ACC112 (cell line): Measurements from ENCODE around the gene TYRP1.

Experiments used
- H2AFZ ChIP-seq: fragments of 200-600 bp; sonication (generic); one replicate; pipeline ENCODE4 v1.6.0; 2017; ENCODE audit warnings: antibody characterized with exemption, low read length; ENCODE audit not compliant: unreplicated experiment
- H3K27ac ChIP-seq: fragments of 200-600 bp; sonication (generic); 2 replicates; pipeline ENCODE4 v1.5.1; 2014; ENCODE audit warnings: low read depth, mild to moderate bottlenecking, antibody characterized with exemption, low read length, moderate library complexity
- H3K27me3 ChIP-seq: fragments of 200-600 bp; sonication (generic); 2 replicates; pipeline ENCODE4 v1.6.1; 2014; ENCODE audit warnings: mild to moderate bottlenecking, antibody characterized with exemption, low read length, moderate library complexity, mixed read lengths; ENCODE audit not compliant: insufficient read depth
- H3K36me3 ChIP-seq: fragments of 200-600 bp; sonication (generic); 2 replicates; pipeline ENCODE4 v1.6.1; 2016; ENCODE audit warnings: mild to moderate bottlenecking, antibody characterized with exemption, low read length, moderate library complexity, mixed read lengths; ENCODE audit not compliant: insufficient read depth
- H3K4me1 ChIP-seq: fragments of 200-600 bp; sonication (generic); one replicate; pipeline ENCODE4 v1.6.1; 2016; ENCODE audit warnings: low read length, mixed read lengths; ENCODE audit not compliant: insufficient read depth, unreplicated experiment, control insufficient read depth
- H3K4me3 ChIP-seq: fragments of 200-600 bp; sonication (generic); 2 replicates; pipeline ENCODE4 v1.5.1; 2014; ENCODE audit warnings: mild to moderate bottlenecking, low read depth, low read length
- H3K79me2 ChIP-seq: fragments of 200-600 bp; sonication (generic); one replicate; pipeline ENCODE4 v1.6.0; 2016; ENCODE audit warnings: low read length; ENCODE audit not compliant: control insufficient read depth, unreplicated experiment, insufficient read depth

The TYRP1 gene

DNA sequence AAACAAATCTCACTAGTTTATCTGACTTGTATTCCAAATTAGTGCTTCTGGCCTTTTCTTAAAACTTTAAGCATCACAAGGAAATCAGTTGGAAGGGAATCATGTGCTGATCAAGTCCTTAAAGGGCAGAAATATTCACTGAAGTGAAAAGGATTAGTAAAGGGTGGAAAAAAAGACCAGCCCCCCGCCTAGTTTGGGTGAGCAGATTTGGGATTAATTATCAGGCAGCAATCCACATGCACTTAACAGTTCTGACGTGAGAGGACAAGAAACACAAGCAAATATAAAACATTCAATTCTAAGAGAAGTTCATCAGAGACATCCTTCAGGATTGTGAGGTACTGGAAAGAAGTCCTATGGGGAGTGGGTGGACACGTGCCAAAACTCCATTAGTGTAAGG is at the start of gene TYRP1:
TYRP1 (plus strand) TSS at position 245 of the 400 bp plus-strand sequence. CDS start 612 bp downstream, outside the sequence.
- H3K4me1 ChIP-seq: no peaks in the 10 kb centered on the region
- no peaks in the 10 kb centered on the region for H3K79me2 ChIP-seq
- H3K27me3 ChIP-seq: no peaks in the 10 kb centered on the region
- no peak within 1 kb of the TSS for H2AFZ ChIP-seq
- H3K4me3 ChIP-seq: no peak within 1 kb of the TSS
- no peak within 1 kb of the TSS for H3K27ac ChIP-seq
- H3K36me3 ChIP-seq: no peaks in the 10 kb centered on the region

DNA sequence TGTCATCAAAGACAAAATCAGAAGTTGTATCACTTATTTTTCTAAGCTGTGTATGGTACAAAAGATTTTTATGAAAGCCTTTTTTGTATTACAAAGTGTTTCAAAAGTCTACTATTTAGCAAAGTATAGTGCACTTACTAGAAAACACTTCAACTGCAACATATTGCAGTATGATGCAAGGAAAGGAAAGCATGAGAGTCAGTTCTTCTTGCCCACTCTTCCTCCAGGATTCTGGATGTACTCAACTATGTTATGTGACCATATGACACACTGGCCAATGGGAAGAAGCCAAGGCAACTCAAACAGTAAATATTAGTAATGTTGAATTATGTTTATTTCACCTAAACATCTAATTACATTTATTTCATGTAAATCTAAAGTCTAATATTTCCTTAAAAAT is 49.5 kb upstream of the TYRP1 start:
- H3K4me3 ChIP-seq: no peak overlapping the region
- no peaks in the 10 kb centered on the region for H3K4me1 ChIP-seq
- H3K27ac ChIP-seq: no peak overlapping the region
- no peaks in the 10 kb centered on the region for H3K36me3 ChIP-seq
- no peak overlapping the region for H2AFZ ChIP-seq
- H3K27me3 ChIP-seq: peaks cover 5% of the 10 kb centered on the region; the same call in 1 of the 2 replicates
- no peaks in the 10 kb centered on the region for H3K79me2 ChIP-seq

DNA sequence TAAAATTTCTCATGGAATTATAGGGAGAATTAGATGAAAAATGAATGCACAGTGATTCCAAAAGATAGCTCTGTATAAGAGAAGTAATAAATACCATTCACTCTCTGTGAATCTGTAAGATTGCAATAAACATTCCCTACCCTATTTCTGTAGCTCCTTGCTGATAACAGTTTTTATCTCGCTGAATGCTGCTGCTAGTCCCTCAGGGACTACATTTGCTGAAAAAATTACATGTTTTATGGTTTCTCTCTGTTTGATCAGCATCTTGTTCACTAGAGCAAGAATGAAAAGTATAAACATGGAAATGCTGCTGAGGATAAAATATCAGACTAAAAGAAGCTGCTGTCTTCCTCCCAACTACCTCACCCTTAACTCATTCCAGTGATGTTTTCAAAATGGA is 44.3 kb upstream of the TYRP1 start:
- H3K4me1 ChIP-seq: no peaks in the 10 kb centered on the region
- H3K36me3 ChIP-seq: no peaks in the 10 kb centered on the region
- no peaks in the 10 kb centered on the region for H3K27me3 ChIP-seq
- no peak overlapping the region for H3K4me3 ChIP-seq
- no peak overlapping the region for H3K27ac ChIP-seq
- no peaks in the 10 kb centered on the region for H3K79me2 ChIP-seq
- no peak overlapping the region for H2AFZ ChIP-seq

GRCh38 chr9:12651125-12651524 is 42.1 kb upstream of the TYRP1 start:
- Histone ChIP-seq H3K4me1 (no peaks in the 10 kb centered on the region), H2AFZ (no peak overlapping the region), H3K27ac (no peak overlapping the region), H3K79me2 (no peaks in the 10 kb centered on the region), H3K4me3 (no peak overlapping the region), H3K36me3 (no peaks in the 10 kb centered on the region), H3K27me3 (no peaks in the 10 kb centered on the region)

GRCh38 chr9:12652973-12653372 is 40.2 kb upstream of the TYRP1 start:
- Histone ChIP-seq H2AFZ (no peak overlapping the region), H3K4me1 (no peaks in the 10 kb centered on the region), H3K79me2 (no peaks in the 10 kb centered on the region), H3K27ac (no peak overlapping the region), H3K27me3 (no peaks in the 10 kb centered on the region), H3K4me3 (no peak overlapping the region), H3K36me3 (no peaks in the 10 kb centered on the region)

DNA sequence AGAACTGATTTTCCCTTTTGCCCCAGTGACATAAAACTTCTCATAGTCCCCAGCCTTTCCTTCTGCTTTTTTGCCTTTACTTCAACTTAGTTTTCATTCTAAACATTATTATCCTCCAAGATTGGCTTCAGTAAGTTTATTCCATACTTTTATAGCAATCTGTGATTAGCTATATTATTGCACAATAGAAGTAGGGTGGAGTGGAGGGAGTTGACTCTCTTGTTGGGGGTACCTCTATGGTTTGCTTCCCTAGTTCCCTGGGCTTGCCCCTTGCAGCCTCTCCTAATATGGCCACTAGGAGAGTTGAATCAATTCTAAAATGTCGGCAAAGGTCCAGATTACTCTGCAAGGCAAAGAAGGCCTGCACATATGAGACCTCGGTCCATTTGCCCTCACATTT is 36.4 kb upstream of the TYRP1 start:
- Histone ChIP-seq H3K27ac (no peak overlapping the region), H3K27me3 (no peaks in the 10 kb centered on the region), H3K79me2 (no peaks in the 10 kb centered on the region), H3K36me3 (no peaks in the 10 kb centered on the region), H3K4me1 (no peaks in the 10 kb centered on the region), H2AFZ (no peak overlapping the region), H3K4me3 (no peak overlapping the region)

GRCh38 chr9:12657233-12657632 is 36.0 kb upstream of the TYRP1 start:
- no peaks in the 10 kb centered on the region for H3K36me3 ChIP-seq
- no peaks in the 10 kb centered on the region for H3K4me1 ChIP-seq
- no peaks in the 10 kb centered on the region for H3K27me3 ChIP-seq
- H3K4me3 ChIP-seq: no peak overlapping the region
- no peak overlapping the region for H3K27ac ChIP-seq
- H3K79me2 ChIP-seq: no peaks in the 10 kb centered on the region
- H2AFZ ChIP-seq: no peak overlapping the region

- Histone ChIP-seq H3K4me3 (no peak overlapping the region), H3K79me2 (no peaks in the 10 kb centered on the region), H3K36me3 (no peaks in the 10 kb centered on the region), H2AFZ (no peak overlapping the region), H3K27me3 (no peaks in the 10 kb centered on the region), H3K27ac (no peak overlapping the region), H3K4me1 (no peaks in the 10 kb centered on the region)
Measured at GRCh38 chr9:12657998-12658397, 35.2 kb upstream of the TYRP1 start.

GRCh38 chr9:12658531-12659209 is 34.5 kb upstream of the TYRP1 start:
- Histone ChIP-seq H3K79me2 (no peaks in the 10 kb centered on the region), H3K4me3 (no peak overlapping the region), H3K27me3 (no peaks in the 10 kb centered on the region), H3K36me3 (no peaks in the 10 kb centered on the region), H2AFZ (no peak overlapping the region), H3K4me1 (no peaks in the 10 kb centered on the region), H3K27ac (no peak overlapping the region)

DNA sequence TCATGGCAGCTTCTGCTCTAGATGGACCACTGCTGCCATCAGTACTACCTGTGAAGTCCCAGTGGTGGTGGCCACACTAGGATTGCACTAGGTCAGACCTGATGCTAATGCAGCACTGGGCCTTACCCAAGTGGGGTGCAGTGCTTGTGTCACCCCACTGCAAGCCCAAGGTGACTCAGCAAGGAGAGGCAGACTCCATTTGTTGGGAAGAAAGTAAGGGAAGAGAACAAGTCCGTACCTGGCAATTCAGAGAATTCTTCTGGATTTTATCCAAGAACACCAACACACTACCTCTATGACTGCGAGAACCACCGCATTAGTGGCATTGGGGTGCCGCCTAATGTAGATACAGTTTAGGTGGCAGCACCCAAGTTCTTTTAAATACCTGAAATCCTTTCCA is 34.0 kb upstream of the TYRP1 start:
- Histone ChIP-seq H3K36me3 (no peaks in the 10 kb centered on the region), H3K4me1 (no peaks in the 10 kb centered on the region), H2AFZ (no peak overlapping the region), H3K4me3 (no peak overlapping the region), H3K27ac (no peak overlapping the region), H3K27me3 (no peaks in the 10 kb centered on the region), H3K79me2 (no peaks in the 10 kb centered on the region)

DNA sequence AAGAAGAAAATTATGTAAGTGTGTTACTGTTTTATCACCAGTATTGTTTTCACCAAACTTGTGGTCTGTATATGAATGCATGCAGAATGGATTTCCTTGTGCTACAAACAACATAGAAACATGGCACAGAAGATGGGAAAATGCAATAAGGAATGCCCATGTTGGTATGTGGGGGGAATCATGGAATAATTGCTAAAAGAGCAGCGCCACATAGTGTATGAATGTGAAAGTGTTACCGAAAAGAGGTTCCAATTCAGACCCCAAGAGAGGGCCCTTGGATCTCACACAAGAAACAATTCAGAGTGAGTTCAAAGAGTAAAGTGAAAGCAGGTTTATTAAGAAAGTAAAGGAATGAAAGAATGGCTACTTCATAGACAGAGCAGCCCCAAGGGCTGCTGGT is 26.4 kb upstream of the TYRP1 start:
- no peaks in the 10 kb centered on the region for H3K4me1 ChIP-seq
- H3K27me3 ChIP-seq: no peaks in the 10 kb centered on the region
- no peaks in the 10 kb centered on the region for H3K79me2 ChIP-seq
- H3K36me3 ChIP-seq: no peaks in the 10 kb centered on the region
- peak overlapping the region; percentile 41 for H2AFZ ChIP-seq
- no peak overlapping the region for H3K27ac ChIP-seq
- H3K4me3 ChIP-seq: no peak overlapping the region
